Endothelial cell of umbilical vein (primary cell): ENCODE results near the gene BICD2. TPM values are rescaled to one million over a fixed set of nuclear protein-coding genes. Genes with fewer than 3 reads are reported as not detected.

ENCODE experiments used
- BruUV-seq: library from RNA; stranded (reverse); fragments of 400-500 nt; replicated peaks from 2 replicates; lab custom pipeline; 2021; lab: Mats Ljungman, UMichigan
- CTCF ChIA-PET: fragments of 300-600, 350-600 bp; sonication (Branson Sonifier 250); formaldehyde crosslinking; loops from one replicate; lab custom pipeline; 2021; ENCODE audit warnings: antibody characterized with exemption, inconsistent platforms; lab: Charles Lee
- POLR2A ChIA-PET: fragments of 300-600, 350-600 bp; sonication (Branson Sonifier 250); formaldehyde crosslinking; loops from one replicate; lab custom pipeline; 2021; ENCODE audit warnings: antibody characterized with exemption, inconsistent platforms; lab: Charles Lee
- DNase-seq: peaks from one replicate; pipeline ENCODE4 v3.0.0-alpha.2; 2011; ENCODE audit warnings: low read depth, low spot score
- FAIRE-seq: peaks from 2 replicates; lab custom pipeline; 2011; peaks lifted over from hg19 to GRCh38; lab: Jason Lieb, UNC
- H2AFZ ChIP-seq: 2 replicates; pipeline ENCODE4 v1.6.0; 2012; ENCODE audit warnings: low read depth, low read length, control low read depth, inconsistent platforms
- H3K27ac ChIP-seq: 2 replicates; pipeline ENCODE4 v1.5.1; 2011; ENCODE audit warnings: low read depth, mild to moderate bottlenecking, control low read depth, low read length, moderate library complexity; ENCODE audit not compliant: insufficient read depth
- H3K27me3 ChIP-seq, 2 experiments: 2 replicates each; pipeline versions ENCODE4 v1.6.0 to v1.6.1; 2011; ENCODE audit warnings: low read length in 2 of 2, mixed read lengths in 1 of 2; ENCODE audit not compliant: control insufficient read depth in 2 of 2, insufficient read depth in 2 of 2
- H3K36me3 ChIP-seq, 2 experiments: 2 replicates in 1 of 2; 3 replicates in 1 of 2; pipeline ENCODE4 v1.5.1; 2011; ENCODE audit warnings: low read length in 2 of 2, mild to moderate bottlenecking in 1 of 2, moderate library complexity in 1 of 2; ENCODE audit not compliant: control insufficient read depth in 2 of 2, insufficient read depth in 2 of 2; ENCODE audit errors: extremely low read depth in 1 of 2
- H3K4me1 ChIP-seq: 3 replicates; pipeline ENCODE4 v1.5.1; 2011; ENCODE audit warnings: mild to moderate bottlenecking, low read length; ENCODE audit not compliant: control insufficient read depth, insufficient read depth; ENCODE audit errors: extremely low read depth
- H3K4me2 ChIP-seq: 2 replicates; pipeline ENCODE4 v1.6.1; 2011; ENCODE audit warnings: low read length, control low read depth, mixed read lengths; ENCODE audit not compliant: insufficient read depth
- H3K4me3 ChIP-seq, 3 experiments: fragments of 200-600 bp in 1 of 3; sonication (generic), shearing (Covaris generic) in 1 of 3; replicated peaks in 1 of 3; 2 replicates each; pipeline ENCODE4 v1.5.1; 2011 to 2016; ENCODE audit warnings: control low read depth in 3 of 3, low read length in 3 of 3, mild to moderate bottlenecking in 2 of 3, inconsistent platforms in 1 of 3, low read depth in 1 of 3, moderate library complexity in 1 of 3; ENCODE audit not compliant: insufficient read depth in 1 of 3
- H3K79me2 ChIP-seq: 2 replicates; pipeline ENCODE4 v1.6.0; 2012; ENCODE audit warnings: low read length, inconsistent platforms; ENCODE audit not compliant: control insufficient read depth, insufficient read depth
- H3K9ac ChIP-seq: replicated peaks from 2 replicates; pipeline ENCODE3; 2011; ENCODE audit warnings: low read length, control low read depth; ENCODE audit not compliant: insufficient read depth; ENCODE audit errors: extremely low read depth
- H3K9me1 ChIP-seq: replicated peaks from 3 replicates; pipeline ENCODE4 v1.6.0; 2011; ENCODE audit warnings: mild to moderate bottlenecking, low read length; ENCODE audit not compliant: control insufficient read depth, insufficient read depth; ENCODE audit errors: extremely low read depth
- H3K9me3 ChIP-seq: replicated peaks from 2 replicates; pipeline ENCODE4 v1.5.1; 2012; ENCODE audit warnings: low read length, inconsistent platforms; ENCODE audit not compliant: control insufficient read depth, insufficient read depth
- H4K20me1 ChIP-seq: replicated peaks from 2 replicates; pipeline ENCODE3; 2011; ENCODE audit warnings: mild to moderate bottlenecking, low read length; ENCODE audit not compliant: control insufficient read depth, insufficient read depth; ENCODE audit errors: extremely low read depth
- CTCF ChIP-seq, 2 donors: IDR thresholded peaks; 1 replicate in 1 of 2; 2 replicates in 1 of 2; pipeline ENCODE4 v1.5.1; 2011; ENCODE audit warnings: low read length in 2 of 2, mild to moderate bottlenecking in 2 of 2, moderate library complexity in 2 of 2, control low read depth in 1 of 2, inconsistent platforms in 1 of 2, low read depth in 1 of 2; ENCODE audit not compliant: insufficient read depth in 1 of 2; ENCODE audit errors: extremely low read depth in 1 of 2
- EZH2 ChIP-seq: IDR thresholded peaks from 2 replicates; pipeline ENCODE4 v1.6.1; 2012; ENCODE audit warnings: borderline replicate concordance, low read depth, mild to moderate bottlenecking, moderate library complexity, low read length, inconsistent platforms; ENCODE audit not compliant: severe bottlenecking
- dilution Hi-C: fragments of 300-500 bp; cut with MboI; formaldehyde crosslinking; loops from one replicate; pipeline ENCODE4 v1.15.0; 2019; ENCODE audit warnings: low sequenced_read_pairs; ENCODE audit not compliant: extremely low pct_ligation_motif_present
- intact Hi-C: fragments of 100-400 bp; cut with micrococcal nuclease; formaldehyde crosslinking; loops from one replicate; pipeline ENCODE4 v1.10.0; 2022
- polyA plus RNA-seq, 4 experiments: library from polyadenylated mRNA; depleted of rRNA in 3 of 4; stranded (reverse) in 3 of 4; unstranded in 1 of 4; fragments of >200 nt; gene quantifications; 2 replicates each; pipeline versions ENCODE4 v1.2.1 to v1.2.3, GENCODE V29; 2011 to 2012; ENCODE audit warnings: missing spikeins in 1 of 4
- total RNA-seq: library from RNA; stranded (reverse); gene quantifications from 2 replicates; pipeline ENCODE4 v1.2.3, GENCODE V29; 2021

The BICD2 gene
- total and polyA plus RNA-seq, 2 donors (not counting 3 experiments of a cell fraction or from before 2014, with no cell fraction given) = 14.3 to 39.3 TPM

- POLR2A ChIA-PET = no interaction called here
- intact Hi-C loops (no loop called here), dilution Hi-C loops (no loop called here)
- no TSS peak for BruUV-seq
- FAIRE-seq = no peak
- Histone ChIP-seq H3K9ac (no peak overlapping the region), H3K9me3 (no peaks in the 10 kb centered on the region), H3K4me3 (no peak overlapping the region), H4K20me1 (no peaks in the 10 kb centered on the region), H3K36me3 (no peaks in the 10 kb centered on the region), H3K27me3 (peaks cover 58 to 77% of the 10 kb centered on the region in 2 experiments), H3K27ac (no peak overlapping the region), H3K4me1 (peaks cover 3% of the 10 kb centered on the region), H3K4me2 (no peak overlapping the region), H3K79me2 (no peaks in the 10 kb centered on the region), H3K9me1 (no peaks in the 10 kb centered on the region), H2AFZ (no peak overlapping the region)
- TF ChIP-seq EZH2 (peak; percentile 99), CTCF (IDR thresholded peaks at IDR 0.05; ENCODE audit: extremely low read depth in 1 of 2, insufficient read depth in 1 of 2, low read depth in 1 of 2, low read length in 2 of 2) (no peak)
- CTCF ChIA-PET = interaction anchor here (1.0 to 2.1 kb wide), 3 partner anchors 17 to 91 kb away, joined by 3 to 4 read pairs (median 3); no protein-coding TSS in a partner anchor
- no peak for DNase-seq
Observed at GRCh38 chr9:92807757-92808725, 43.4 kb upstream of the BICD2 start.
